Activated naive CD4-positive, alpha-beta T cell treated with anti-CD3 and anti-CD28 coated beads for 36 hours (primary cell): ENCODE results near the gene MBNL1. TPM values are rescaled to one million over a fixed set of nuclear protein-coding genes. Genes with fewer than 3 reads are reported as not detected.
"Not testable (repeated sequence)": the region's sequence is repeated elsewhere in the genome, so short reads cannot be mapped to it uniquely, and the experiment has no call there.

Experiments
- CTCF ChIA-PET: fragments of 350-600 bp; sonication (Branson Sonifier 250); formaldehyde crosslinking; loops from one replicate; lab custom pipeline; 2021; ENCODE audit warnings: antibody characterized with exemption; lab: Charles Lee
- DNase-seq: peaks from one replicate; pipeline ENCODE4 v3.0.0-alpha.2; 2020
- H3K27ac Mint-ChIP-seq: one replicate; pipeline ENCODE4 v1.8.0; 2021; ENCODE audit warnings: mild to moderate bottlenecking, mixed read lengths
- H3K27me3 Mint-ChIP-seq: one replicate; pipeline ENCODE4 v1.8.0; 2021; ENCODE audit warnings: low read depth, mixed read lengths
- H3K36me3 Mint-ChIP-seq: one replicate; pipeline ENCODE4 v1.8.0; 2021; ENCODE audit warnings: low read depth, mixed read lengths
- H3K4me1 Mint-ChIP-seq: one replicate; pipeline ENCODE4 v1.8.0; 2021; ENCODE audit warnings: low read depth, mixed read lengths
- H3K4me3 Mint-ChIP-seq: one replicate; pipeline ENCODE4 v1.8.0; 2021; ENCODE audit warnings: mild to moderate bottlenecking, moderate library complexity, mixed read lengths
- H3K9me3 Mint-ChIP-seq: one replicate; pipeline ENCODE4 v1.8.0; 2021; ENCODE audit warnings: mixed read lengths
- intact Hi-C: fragments of 100-400 bp; cut with micrococcal nuclease; formaldehyde crosslinking; loops from one replicate; pipeline ENCODE4 v1.15.1; 2023
- total RNA-seq, 2 experiments: library from RNA; stranded (reverse); gene quantifications; one replicate each; pipeline ENCODE4 v1.2.3, GENCODE V29; 2021

MBNL1 gene
- total RNA-seq, 2 experiments from 2014 or later, result 387 to 391 TPM

DNA sequence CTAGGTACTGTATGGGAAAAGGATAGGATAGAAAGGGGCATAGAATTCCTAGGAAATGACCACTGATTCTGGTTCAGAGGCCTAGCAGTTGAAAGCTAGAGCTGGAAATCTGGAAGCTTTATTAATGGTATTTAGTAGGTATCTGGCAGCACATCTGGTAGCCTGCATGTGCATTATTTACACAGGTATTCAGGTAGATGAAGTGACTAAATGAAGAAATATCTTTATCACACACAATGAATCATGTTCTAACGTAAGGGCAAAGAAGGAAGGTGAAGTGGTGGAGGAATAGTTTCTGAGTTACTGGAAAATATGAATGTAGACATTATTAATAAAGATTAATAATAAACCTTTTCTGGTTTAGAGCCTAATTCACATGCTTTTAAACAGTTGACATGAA is 119.9 kb downstream of the MBNL1 start:
- Mint-ChIP-seq H3K4me1 (peaks cover 75% of the 10 kb centered on the region), H3K27ac (peak overlapping the region; percentile 63), H3K9me3 (no peaks in the 10 kb centered on the region), H3K36me3 (peaks cover 14% of the 10 kb centered on the region), H3K4me3 (no peak overlapping the region), H3K27me3 (no peaks in the 10 kb centered on the region)
- DNase-seq, result no peak
- intact Hi-C loops, result no loop called here
- CTCF ChIA-PET, result no interaction called here

DNA sequence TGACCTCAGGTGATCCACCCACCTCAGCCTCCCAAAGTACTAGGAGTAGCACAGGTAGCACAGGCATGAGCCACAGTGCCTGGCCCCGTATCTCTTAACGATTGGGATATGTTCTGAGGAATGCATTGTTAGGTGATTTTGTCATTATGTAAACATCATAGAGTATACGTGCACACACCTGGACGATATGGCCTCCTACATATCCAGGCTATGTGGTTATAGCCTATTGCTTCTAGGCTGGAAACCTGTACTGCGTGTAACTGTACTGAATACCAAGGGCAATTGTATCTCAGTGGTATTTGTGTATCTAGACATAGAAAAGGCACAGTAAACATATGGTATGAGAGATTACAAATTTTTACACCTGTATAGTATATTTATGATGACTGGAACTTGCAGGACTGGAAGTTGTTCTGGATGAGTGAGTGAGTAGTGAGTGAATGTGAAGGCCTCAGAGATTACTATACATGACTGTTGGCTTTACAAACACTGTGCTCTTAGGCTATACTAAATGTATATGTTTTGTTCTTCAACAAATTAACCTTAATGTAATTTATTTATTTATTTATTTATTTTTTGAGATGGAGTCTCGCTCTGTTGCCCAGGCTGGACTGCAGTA is 120.7 kb downstream of the MBNL1 start:
- intact Hi-C loops, result no loop called here
- Mint-ChIP-seq H3K36me3 (peaks cover 18% of the 10 kb centered on the region), H3K4me1 (peaks cover 72% of the 10 kb centered on the region), H3K27me3 (no peaks in the 10 kb centered on the region), H3K27ac (no peak overlapping the region), H3K4me3 (no peak overlapping the region), H3K9me3 (no peaks in the 10 kb centered on the region)
- DNase-seq, result no peak
- CTCF ChIA-PET, result no interaction called here

DNA sequence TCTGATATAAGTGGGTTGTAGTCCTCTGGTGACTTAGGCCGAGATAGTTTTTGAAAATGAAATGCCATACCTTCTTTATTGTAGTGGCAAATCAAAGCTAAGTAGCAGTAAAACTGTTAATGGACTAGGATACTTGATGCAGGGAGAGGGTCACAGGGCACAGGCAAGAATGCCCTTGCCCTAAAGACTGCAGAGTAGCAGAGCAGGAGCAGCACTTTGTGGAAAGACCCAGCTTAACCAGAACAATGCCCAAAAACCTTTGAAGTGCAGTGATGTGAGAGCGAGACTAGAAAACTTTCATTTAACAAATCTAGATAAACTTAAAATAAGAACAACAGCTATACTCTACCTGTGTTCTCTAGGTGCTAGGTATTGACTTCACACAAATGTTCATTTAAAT is 121.9 kb downstream of the MBNL1 start:
- Mint-ChIP-seq H3K4me1 (peaks cover 69% of the 10 kb centered on the region), H3K27me3 (no peaks in the 10 kb centered on the region), H3K36me3 (peaks cover 27% of the 10 kb centered on the region), H3K27ac (peak overlapping the region; percentile 7), H3K9me3 (no peaks in the 10 kb centered on the region), H3K4me3 (no peak overlapping the region)
- CTCF ChIA-PET, result interaction anchor here (0.6 to 0.9 kb wide), 2 partner anchors 12 to 1086 kb away, joined by 3 to 4 read pairs; no protein-coding TSS in a partner anchor
- intact Hi-C loops, result no loop called here
- no peak for DNase-seq

DNA sequence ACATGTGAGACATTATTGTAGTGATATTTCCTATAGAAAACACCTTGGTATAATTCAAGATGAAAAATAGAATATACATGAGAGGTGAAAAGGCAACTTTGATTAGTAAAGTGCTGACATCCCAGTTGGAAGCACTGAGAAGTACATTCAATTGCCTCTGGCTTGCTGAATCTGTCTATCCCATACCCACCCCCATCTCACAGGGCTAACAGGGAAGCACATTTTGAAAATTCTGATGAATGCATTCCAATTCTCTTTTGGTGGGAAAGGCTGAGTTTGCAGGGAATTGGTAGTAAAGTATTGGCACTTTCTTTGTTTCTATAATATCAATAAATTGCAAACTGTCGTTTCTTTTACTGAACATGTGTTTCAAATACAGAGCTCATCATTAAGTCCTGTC is 122.9 kb downstream of the MBNL1 start:
- peaks cover 68% of the 10 kb centered on the region for H3K4me1 Mint-ChIP-seq
- H3K36me3 Mint-ChIP-seq, result peaks cover 36% of the 10 kb centered on the region
- H3K27me3 Mint-ChIP-seq, result no peaks in the 10 kb centered on the region
- no peak overlapping the region for H3K27ac Mint-ChIP-seq
- CTCF ChIA-PET, result interaction anchor here (1.2 kb wide), 1 partner anchor 19 kb away, joined by 3 read pairs; no protein-coding TSS in a partner anchor
- intact Hi-C loops, result no loop called here
- H3K4me3 Mint-ChIP-seq, result no peak overlapping the region
- H3K9me3 Mint-ChIP-seq, result peaks cover 2% of the 10 kb centered on the region
- no peak for DNase-seq

DNA sequence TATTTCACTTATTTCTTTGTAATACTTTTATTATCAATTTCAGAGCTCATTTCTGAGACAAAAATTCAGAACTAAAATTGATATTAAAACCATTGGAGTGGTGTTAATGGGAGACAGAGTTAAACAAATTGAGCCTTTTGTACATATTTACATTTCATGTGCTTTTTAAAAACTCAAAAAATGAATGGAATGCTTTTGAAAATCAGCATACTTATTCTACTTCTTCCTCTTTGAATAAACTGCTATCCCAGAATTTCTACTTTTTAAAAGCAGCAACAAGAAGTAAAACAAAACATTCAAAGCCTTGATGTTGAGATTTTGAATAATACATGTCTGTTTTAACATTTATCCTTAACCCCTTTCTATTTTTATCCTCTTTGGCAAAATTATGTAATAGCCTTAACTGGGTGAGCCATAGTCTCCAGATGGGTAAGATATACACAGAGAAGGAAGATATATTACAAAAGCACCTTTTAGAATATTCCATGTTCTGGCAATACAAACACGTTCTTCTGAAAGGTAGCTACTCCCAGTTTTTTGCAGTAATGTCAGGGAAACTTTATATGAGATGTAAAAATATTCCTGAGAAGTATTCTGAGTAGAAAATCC is 123.6 kb downstream of the MBNL1 start:
- Mint-ChIP-seq H3K9me3 (peaks cover 5% of the 10 kb centered on the region), H3K4me1 (peaks cover 66% of the 10 kb centered on the region), H3K36me3 (peaks cover 39% of the 10 kb centered on the region), H3K27me3 (no peaks in the 10 kb centered on the region), H3K4me3 (no peak overlapping the region), H3K27ac (no peak overlapping the region)
- CTCF ChIA-PET, result interaction anchor here (1.2 kb wide), 1 partner anchor 19 kb away, joined by 3 read pairs; no protein-coding TSS in a partner anchor
- DNase-seq, result no peak
- intact Hi-C loops, result no loop called here

DNA sequence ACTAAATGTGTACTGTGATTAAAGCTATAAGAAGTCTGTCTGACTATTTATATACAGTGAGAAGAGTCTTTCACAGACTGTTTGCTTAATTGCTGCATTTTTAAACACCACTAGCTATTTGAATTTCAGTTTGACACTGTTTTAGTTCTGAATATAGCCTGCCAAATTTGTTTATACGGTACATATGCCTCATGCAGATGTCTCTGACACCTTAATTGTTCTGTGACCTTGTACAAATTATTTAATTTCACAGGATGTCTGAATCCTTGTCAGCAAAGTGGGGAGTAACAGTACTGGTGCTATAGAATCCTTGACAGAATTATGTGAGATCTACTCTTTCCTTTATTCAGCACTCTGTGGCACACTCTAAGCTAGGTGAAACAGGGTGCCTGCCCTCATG is 125.5 kb downstream of the MBNL1 start:
- Mint-ChIP-seq H3K4me1 (peaks cover 66% of the 10 kb centered on the region), H3K9me3 (peaks cover 5% of the 10 kb centered on the region), H3K36me3 (peaks cover 39% of the 10 kb centered on the region), H3K4me3 (no peak overlapping the region), H3K27ac (peak overlapping the region; percentile 21), H3K27me3 (no peaks in the 10 kb centered on the region)
- intact Hi-C loops, result no loop called here
- no peak for DNase-seq
- CTCF ChIA-PET, result interaction anchor here (0.6 kb wide), 1 partner anchor 653 kb away, joined by 3 read pairs; no protein-coding TSS in a partner anchor

DNA sequence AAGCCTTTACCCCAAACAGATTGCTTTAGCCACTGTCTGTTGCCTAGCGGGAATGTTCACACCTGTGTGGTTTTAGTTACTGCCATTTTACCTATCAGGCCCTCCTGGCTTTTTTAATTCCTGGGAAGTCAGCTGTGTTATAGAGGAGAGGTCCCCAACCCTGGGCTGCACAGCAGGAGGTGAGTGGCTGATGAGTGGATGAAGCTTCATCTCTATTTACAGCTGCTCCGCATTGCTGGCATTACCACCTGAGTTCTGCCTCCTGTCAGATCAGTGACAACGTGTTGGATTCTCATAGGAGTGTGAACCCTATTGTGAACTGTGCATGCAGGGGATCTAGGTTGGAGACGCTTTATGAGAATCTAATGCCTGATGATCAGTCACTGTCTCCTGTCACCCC is 127.0 kb downstream of the MBNL1 start:
- Mint-ChIP-seq H3K27me3 (no peaks in the 10 kb centered on the region), H3K9me3 (peaks cover 5% of the 10 kb centered on the region), H3K36me3 (peaks cover 39% of the 10 kb centered on the region), H3K4me1 (peaks cover 72% of the 10 kb centered on the region), H3K27ac (peak overlapping the region; percentile 24), H3K4me3 (no peak overlapping the region)
- DNase-seq, result no peak
- intact Hi-C loops, result no loop called here
- CTCF ChIA-PET, result no interaction called here

DNA sequence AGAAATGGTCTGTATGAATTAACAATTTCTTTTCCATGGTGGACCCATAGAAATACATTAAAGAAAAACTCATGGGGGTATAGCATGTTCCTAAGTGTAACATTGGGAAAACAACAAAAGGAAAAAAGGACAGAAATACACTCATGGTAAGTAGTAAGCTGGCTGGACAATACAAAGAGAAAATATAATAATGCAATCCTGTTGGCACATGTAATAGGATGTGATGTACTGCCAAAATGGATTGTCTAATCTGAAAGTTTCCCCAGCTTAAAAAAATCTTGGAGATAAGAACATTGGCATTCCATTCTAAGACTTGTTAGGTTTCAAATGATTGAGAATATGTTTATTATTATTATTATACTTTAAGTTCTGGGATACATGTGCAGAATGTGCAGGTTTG is 128.1 kb downstream of the MBNL1 start:
- no peak for DNase-seq
- Mint-ChIP-seq H3K9me3 (peaks cover 5% of the 10 kb centered on the region), H3K4me1 (peaks cover 70% of the 10 kb centered on the region), H3K4me3 (no peak overlapping the region), H3K27me3 (no peaks in the 10 kb centered on the region), H3K36me3 (peaks cover 36% of the 10 kb centered on the region), H3K27ac (no peak overlapping the region)
- CTCF ChIA-PET, result no interaction called here
- intact Hi-C loops, result no loop called here

DNA sequence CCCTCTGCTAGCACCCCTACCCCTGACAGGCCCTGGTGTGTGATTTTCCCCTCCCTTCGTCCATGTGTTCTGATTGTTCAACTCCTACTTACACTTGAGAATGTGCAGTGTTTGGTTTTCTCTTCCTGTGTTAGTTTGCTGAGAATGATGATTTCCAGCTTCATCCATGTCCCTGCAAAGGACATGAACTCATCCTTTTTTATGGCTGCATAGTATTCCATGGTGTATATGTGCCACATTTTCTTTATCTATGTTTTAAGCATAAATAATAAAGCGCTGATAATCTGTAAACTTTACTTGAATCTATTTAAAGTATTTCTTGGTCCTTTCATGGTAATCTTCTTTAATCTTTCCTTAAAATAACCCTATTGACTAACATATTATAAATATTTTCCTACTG is 128.6 kb downstream of the MBNL1 start:
- DNase-seq, CTCF ChIA-PET, H3K4me3 Mint-ChIP-seq, intact Hi-C loops, H3K27ac Mint-ChIP-seq, H3K27me3 Mint-ChIP-seq, H3K9me3 Mint-ChIP-seq: not testable (repeated sequence)
- Mint-ChIP-seq H3K36me3 (peaks cover 36% of the 10 kb centered on the region), H3K4me1 (peaks cover 74% of the 10 kb centered on the region)

DNA sequence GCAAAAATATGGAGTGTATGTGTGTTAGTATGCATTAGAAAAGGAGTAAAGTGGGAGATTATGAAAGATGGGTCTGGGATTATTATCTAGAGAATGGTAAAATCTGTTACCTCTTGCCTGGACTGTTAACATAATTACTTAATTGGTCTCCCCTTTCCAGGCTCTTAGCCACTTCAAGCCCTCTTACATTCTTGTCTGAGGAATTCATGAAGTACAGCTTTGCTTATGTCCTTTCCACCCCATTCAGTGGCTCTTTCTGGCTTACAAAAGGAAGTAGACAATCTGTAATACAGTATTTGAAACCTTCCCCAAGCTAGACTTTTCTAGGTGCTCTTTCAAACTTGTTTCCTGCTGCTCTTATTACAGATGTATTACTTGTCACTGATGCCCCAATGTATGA is 129.8 kb downstream of the MBNL1 start:
- peaks cover 76% of the 10 kb centered on the region for H3K4me1 Mint-ChIP-seq
- no peak for DNase-seq
- peaks cover 32% of the 10 kb centered on the region for H3K36me3 Mint-ChIP-seq
- H3K27ac Mint-ChIP-seq, result peak overlapping the region; percentile 77
- peaks cover 5% of the 10 kb centered on the region for H3K9me3 Mint-ChIP-seq
- intact Hi-C loops, result no loop called here
- H3K4me3 Mint-ChIP-seq, result no peak overlapping the region
- CTCF ChIA-PET, result interaction anchor here (0.8 to 0.9 kb wide), 2 partner anchors 31 to 47 kb away, joined by 3 read pairs; no protein-coding TSS in a partner anchor
- H3K27me3 Mint-ChIP-seq, result no peaks in the 10 kb centered on the region

DNA sequence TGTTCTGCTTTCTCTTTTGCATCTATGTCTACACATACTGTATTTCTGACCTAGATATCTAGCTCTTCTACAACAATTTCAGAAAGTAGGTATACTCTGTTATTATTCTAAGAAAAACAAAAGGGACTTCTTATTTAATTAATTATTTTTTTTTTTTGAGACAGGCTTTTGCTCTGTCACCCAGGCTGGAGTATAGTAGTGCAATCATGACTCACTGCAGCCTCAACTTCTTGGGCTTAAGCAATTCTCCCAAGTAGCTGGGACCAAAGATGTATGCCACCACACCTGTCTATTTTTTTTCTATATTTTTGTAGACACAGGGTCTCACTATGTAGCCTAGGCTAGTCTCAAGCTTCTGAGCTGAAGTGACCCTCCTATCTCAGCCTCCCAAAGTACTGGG is 130.6 kb downstream of the MBNL1 start:
- Mint-ChIP-seq H3K4me3 (no peak overlapping the region), H3K9me3 (peaks cover 5% of the 10 kb centered on the region), H3K27me3 (no peaks in the 10 kb centered on the region), H3K27ac (peak overlapping the region; percentile 77), H3K4me1 (peaks cover 81% of the 10 kb centered on the region), H3K36me3 (peaks cover 29% of the 10 kb centered on the region)
- intact Hi-C loops, result no loop called here
- DNase-seq, result peak; percentile 21
- CTCF ChIA-PET, result interaction anchor here (0.6 to 1.2 kb wide), 5 partner anchors 14 to 174 kb away, joined by 3 read pairs; no protein-coding TSS in a partner anchor

DNA sequence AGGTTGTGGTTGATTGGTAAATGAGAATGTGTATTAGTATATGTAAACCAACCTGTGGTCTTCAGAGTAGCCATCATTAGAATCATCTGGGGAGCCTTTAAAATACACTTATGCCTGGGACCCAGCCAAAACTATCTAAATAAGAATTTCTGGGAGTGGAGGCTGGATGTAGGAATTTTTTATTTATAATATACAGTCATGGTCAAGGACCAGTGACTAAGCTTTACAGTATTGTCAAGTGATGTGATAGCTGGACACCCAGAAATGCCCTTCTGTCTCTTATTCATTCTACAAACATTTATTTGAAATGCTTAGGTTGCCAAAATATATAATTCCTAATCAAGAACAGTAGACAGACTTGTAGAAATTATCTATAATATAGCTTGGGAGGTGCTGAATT is 132.2 kb downstream of the MBNL1 start:
- no peaks in the 10 kb centered on the region for H3K27me3 Mint-ChIP-seq
- peak overlapping the region; percentile 43 for H3K27ac Mint-ChIP-seq
- H3K4me3 Mint-ChIP-seq, result no peak overlapping the region
- CTCF ChIA-PET, result interaction anchor here (1.2 kb wide), 1 partner anchor 14 kb away, joined by 3 read pairs; no protein-coding TSS in a partner anchor
- peaks cover 5% of the 10 kb centered on the region for H3K9me3 Mint-ChIP-seq
- peaks cover 83% of the 10 kb centered on the region for H3K4me1 Mint-ChIP-seq
- intact Hi-C loops, result no loop called here
- DNase-seq, result no peak
- peaks cover 17% of the 10 kb centered on the region for H3K36me3 Mint-ChIP-seq
